Measurements from ENCODE around the gene UFD1. TPM values are rescaled to one million over a fixed set of nuclear protein-coding genes. Genes with fewer than 3 reads are reported as not detected.

Gene UFD1
- 82.4 and 84.7 TPM in 2 replicates for total RNA-seq (2014; rRNA removed; shearing (Covaris generic))

GRCh38 chr22:19478901-19479354, at the start of gene UFD1:
UFD1 (minus strand) TSS chr22:19479193; CDS start chr22:19479085, 108 bp downstream.
- peak; percentile 76 for DNase-seq (ENCODE audit: low read depth)

DNA sequence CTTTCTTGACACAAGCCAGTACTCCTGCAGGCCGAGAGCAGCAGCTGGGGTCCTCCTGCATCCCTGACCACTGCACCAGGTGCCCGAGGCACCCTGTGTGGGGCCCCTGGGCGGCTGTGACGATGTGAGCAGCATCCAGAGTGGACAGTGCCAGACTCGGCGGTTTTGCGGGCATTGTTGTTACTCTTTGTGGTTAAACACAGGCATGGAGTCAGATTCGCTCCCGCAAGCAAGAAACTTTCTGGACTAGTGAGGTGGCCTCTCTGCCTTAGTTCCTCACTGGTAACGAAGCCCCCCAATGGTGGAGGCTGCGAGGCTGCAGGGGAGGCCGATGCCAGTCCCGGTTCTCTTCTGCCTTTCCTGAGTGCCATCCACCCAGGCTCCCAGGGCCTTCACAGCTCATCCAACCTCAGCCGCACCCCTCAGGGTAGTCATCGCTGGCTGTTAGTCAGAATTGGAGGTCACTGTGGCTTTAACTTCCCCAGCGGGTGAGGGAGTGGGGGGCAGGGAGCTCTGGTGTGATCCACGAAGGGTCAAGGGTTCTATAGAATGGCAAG, 48.9 kb upstream of the UFD1 start:
- peak; percentile 84 for DNase-seq (ENCODE audit: low read depth)

GRCh38 chr22:19527321-19527721, 48.3 kb upstream of the UFD1 start:
- DNase-seq (ENCODE audit: low read depth) = peak; percentile 55

GRCh38 chr22:19526702-19527111, 47.7 kb upstream of the UFD1 start:
- DNase-seq (ENCODE audit: low read depth) = no peak

DNA sequence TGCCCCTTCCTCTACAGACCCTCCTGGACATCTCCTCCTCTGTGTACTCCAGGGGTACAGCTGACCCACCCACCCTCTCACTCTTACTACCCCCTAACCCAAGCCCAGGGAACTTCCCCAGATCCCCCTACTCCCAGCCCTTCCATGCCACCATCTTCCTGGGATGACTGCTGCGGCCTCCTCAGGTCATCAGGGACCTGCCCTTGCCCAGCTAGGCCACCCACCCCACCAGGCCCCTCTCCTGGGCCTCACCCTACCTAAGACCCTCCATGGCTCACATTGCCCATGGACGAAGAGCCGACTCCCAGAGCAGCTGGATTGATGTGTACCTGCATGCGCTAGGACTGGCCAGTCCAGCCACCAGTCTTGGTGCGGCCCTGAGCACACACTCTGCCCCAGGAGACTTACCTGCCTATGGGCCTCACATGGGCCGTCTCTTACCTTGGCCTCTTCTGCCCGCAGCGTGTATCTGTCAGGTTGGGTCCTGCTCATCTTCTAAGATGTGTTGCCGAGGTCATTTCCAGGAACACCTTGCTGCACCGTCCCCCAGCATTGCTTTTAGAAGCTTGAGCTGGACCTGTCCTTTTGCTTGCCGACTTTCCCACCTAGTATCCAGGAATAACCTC, 47.2 kb upstream of the UFD1 start:
- DNase-seq (ENCODE audit: low read depth) = no peak

GRCh38 chr22:19525666-19526065, 46.7 kb upstream of the UFD1 start:
- DNase-seq (ENCODE audit: low read depth) = no peak

DNA sequence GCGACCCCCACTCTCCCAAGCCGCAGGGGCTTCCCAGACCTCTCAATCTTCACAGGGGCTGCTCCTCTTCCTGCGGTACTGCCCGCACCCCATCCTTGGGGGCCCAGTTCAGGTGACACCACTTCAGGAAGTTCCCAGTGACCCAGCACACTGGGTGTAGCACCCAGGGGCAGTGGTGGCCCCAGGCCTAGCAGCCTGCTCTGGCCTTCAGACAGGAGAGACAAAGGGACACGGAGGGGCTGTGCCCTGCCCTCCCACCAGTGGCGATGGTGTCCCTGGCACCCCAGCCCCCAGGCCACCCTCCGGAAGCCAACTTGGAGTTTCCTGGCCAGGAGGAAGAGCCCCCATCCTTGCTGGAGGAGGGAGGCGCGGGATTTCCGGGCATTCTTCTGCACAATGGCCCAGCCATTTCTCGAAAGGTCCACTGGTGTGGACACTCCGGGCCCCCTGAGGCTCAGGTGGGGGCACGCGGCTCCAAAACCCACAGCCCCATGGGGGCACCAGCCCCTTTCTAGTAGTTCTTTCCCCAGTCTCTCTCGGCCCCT, 46.2 kb upstream of the UFD1 start:
- no peak for DNase-seq (ENCODE audit: low read depth)

DNA sequence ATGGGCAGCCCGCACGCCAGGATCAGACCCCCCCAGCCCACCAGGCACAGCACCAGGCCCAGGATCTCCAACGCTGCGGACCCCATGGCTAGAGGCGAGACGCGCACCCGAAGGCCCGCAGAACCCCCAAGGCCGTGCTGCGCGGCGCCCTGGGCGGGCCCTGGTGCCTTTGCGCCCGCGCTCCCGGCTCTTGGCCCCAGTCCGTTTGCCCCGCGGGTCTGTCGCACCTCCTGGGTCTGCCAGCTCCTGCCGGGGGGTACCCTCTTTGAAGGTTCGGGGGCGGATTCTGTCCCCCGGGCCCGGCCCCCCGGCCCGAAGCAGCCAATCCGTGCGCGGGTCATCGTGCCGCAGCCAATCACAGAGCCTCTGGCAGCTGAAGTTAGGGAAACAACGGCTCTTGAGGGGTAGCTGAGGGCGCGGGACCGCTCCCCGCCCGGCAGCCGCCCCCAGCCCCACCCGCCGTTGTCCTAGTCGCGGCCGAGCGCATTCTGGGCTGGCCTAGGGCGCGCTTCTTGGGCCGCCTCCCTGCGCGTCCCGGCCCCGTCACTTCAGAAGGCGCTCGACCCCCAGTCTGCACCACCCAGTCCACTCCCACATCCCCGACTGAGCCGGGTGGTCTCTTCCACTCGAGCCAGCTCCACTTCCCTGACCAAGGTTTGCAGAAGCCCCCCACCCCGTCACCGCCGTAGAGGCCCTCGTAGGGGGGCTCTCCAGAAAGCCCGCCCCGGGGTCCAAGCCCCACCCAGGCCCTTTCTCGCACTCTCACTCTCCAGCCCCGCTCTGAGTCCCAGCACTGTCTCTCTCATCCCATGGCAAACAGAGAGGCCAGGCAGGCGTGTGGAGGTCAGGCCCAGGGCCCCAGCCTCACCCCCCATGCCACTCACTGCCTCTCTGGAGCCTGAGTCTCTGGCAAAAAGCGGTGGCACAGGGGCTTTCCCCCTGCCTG, 45.5 kb upstream of the UFD1 start, which contains the start of gene CLDN5:
TSS of gene CLDN5 (minus strand) at position 241 of the 946 bp plus-strand sequence. CDS start at position 86, 155 bp downstream.
- no peak for DNase-seq (ENCODE audit: low read depth)

DNA sequence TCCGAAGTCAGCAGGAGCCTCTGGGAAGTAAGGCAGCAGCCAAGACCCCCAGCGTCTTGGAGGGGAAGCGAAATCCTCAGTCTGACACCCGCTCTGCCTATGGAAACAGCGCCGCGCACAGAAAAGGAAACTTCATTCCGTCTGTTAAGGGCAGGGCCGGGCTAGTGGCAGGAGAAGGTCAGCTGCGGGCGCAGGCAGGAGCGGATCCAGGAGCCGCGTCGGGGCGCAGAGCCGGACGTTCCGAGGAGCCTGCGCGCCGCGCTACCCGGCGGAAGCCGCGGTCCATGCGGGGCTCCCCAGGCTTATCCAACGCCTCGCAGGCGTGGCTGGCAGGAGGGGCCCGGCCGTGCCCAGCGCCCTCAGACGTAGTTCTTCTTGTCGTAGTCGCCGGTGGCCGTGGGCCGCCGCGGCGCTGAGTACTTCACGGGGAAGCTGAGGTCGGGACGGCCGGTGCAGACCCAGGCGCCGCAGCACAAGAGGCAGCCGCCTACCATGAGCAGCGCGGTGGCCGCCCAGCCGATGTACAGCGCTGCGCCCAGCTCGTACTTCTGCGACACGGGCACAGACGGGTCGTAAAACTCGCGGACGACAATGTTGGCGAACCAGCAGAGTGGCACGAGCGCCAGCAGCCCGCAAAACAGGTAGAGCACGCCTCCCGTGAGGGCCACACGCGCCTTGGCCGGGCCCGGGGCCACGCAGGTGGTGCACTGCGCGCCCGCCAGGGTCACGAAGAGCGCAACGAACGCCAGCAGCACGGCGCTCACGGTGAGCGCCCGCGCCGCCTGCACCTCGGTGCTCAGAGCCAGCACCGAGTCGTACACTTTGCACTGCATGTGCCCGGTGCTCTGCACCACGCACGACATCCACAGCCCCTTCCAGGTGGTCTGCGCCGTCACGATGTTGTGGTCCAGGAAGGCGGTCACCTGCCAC, 44.5 kb upstream of the UFD1 start:
- peak; percentile 6 for DNase-seq (ENCODE audit: low read depth)

- no peak for DNase-seq (ENCODE audit: low read depth)
These were observed 43.9 kb upstream of the UFD1 start for GRCh38 chr22:19522881-19523239.

- no peak for DNase-seq (ENCODE audit: low read depth)
These were observed 43.3 kb upstream of the UFD1 start for GRCh38 chr22:19522190-19522880.

- DNase-seq (ENCODE audit: low read depth) = no peak
These were observed 41.7 kb upstream of the UFD1 start for GRCh38 chr22:19520566-19521305.

DNA sequence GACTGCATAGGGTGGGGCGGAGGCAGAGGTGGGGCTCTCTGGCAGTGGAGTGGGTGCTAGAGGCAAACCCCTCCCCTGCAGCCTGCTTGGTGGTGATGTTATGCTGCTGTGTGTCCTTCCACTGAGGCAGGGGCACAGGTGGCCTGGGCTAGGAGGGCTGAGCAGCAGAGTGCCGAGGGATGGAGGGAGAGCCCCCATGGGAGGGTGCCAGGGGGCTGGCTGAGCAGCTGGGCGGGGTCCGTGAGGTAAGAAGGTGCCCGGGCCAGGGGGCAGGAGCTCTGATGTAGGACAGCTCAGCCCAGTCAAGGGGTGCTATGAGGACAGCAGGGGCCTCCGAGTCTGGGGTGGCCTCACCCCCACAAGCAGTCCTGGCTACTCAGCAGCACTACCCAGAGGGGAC, 41.0 kb upstream of the UFD1 start:
- DNase-seq (ENCODE audit: low read depth) = no peak

- no peak for DNase-seq (ENCODE audit: low read depth)
These were observed 40.3 kb upstream of the UFD1 start for GRCh38 chr22:19519041-19519926.

DNA sequence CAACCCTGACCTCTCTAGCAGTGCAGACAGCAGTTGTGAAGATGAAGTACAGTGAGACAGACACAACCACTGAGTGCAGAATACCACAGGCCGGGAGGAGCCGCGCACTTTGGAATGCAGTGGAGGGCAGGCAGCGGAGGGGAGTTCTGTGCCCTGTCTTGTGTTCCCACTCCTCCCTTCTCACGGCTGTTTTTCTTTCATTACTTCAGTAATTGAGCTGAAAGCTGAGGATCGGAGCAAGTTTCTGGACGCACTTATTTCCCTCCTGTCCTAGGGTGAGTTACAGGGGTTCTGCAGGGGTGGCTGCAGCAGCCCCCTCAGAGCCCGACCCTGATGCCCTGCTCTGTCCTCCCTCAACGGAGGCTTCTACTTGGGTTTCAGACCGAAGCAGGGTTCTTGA, 39.6 kb upstream of the UFD1 start:
- DNase-seq (ENCODE audit: low read depth) = no peak

GRCh38 chr22:19517919-19518611, 39.1 kb upstream of the UFD1 start:
- DNase-seq (ENCODE audit: low read depth) = no peak

DNA sequence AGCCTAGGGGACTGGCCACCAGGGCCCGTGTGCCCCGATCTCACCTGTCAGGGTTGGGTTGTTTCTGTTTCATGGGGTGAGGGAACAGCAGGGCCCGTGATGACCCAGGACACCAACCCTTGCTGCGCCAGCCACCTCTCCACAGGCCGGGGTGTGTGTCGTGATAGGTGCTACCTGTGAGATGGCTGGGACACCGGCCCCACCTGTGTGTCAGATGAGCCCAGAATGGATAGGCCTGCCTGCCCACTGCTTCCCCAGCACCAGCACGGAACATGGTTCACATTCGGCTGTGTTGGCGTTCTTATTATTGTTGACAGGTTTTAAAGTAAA, 38.1 kb upstream of the UFD1 start:
- DNase-seq (ENCODE audit: low read depth) = no peak

All from RPMI7951 (cell line).